Measurements from ENCODE around the gene SAV1.

- no peak for TF ChIP-seq ZNF274 (IDR thresholded peaks at IDR 0.05; ENCODE audit: low read depth, low read length)
- no peak for TF ChIP-seq YY1 (IDR thresholded peaks at IDR 0.05; ENCODE audit: insufficient read depth, insufficient read length)
These were observed 34.2 kb downstream of the SAV1 start for GRCh38 chr14:50633954-50634353.
